BLaER1 treated with 17β-estradiol and CSF1 and Interleukin-3, amounts not matched to agents 10 nM and 100 nM (cell line): Measurements from ENCODE around the gene ABCC9.

Experiments
- H3K27ac ChIP-seq, 11 experiments: shearing (Covaris generic); formaldehyde crosslinking; 2 replicates each; pipeline ENCODE4 v1.8.1; 2022
- H3K27me3 ChIP-seq, 11 experiments: shearing (Covaris generic); formaldehyde crosslinking; 2 replicates each; pipeline ENCODE4 v1.8.1; 2022
- H3K36me3 ChIP-seq, 11 experiments: shearing (Covaris generic); formaldehyde crosslinking; 2 replicates each; pipeline ENCODE4 v1.8.1; 2022
- H3K4me1 ChIP-seq, 10 experiments: shearing (Covaris generic); formaldehyde crosslinking; 2 replicates each; pipeline ENCODE4 v1.8.1; 2022
- H3K4me2 ChIP-seq, 11 experiments: shearing (Covaris generic); formaldehyde crosslinking; 2 replicates each; pipeline ENCODE4 v1.8.1; 2022
- H3K4me3 ChIP-seq, 10 experiments: shearing (Covaris generic); formaldehyde crosslinking; 2 replicates each; pipeline ENCODE4 v1.8.1; 2022
- H3K9ac ChIP-seq, 11 experiments: shearing (Covaris generic); formaldehyde crosslinking; 2 replicates each; pipeline ENCODE4 v1.8.1; 2022
- H3K9me3 ChIP-seq, 11 experiments: shearing (Covaris generic); formaldehyde crosslinking; replicated peaks in 1 of 11; 2 replicates each; pipeline ENCODE4 v1.8.1; 2022
- H4K20me1 ChIP-seq, 11 experiments: shearing (Covaris generic); formaldehyde crosslinking; 2 replicates each; pipeline ENCODE4 v1.8.1; 2022
- Cebpa-rat ChIP-seq, 11 experiments: shearing (Covaris generic); IDR thresholded peaks; 2 replicates each; pipeline ENCODE4 v1.8.1; 2022

Gene ABCC9

GRCh38 chr12:21759737-21760136 lies 181.5 kb downstream of the ABCC9 start:
- no peak overlapping the region for H3K9ac ChIP-seq
- H3K4me3 ChIP-seq = no peak overlapping the region
- H3K27me3 ChIP-seq = no peaks in the 10 kb centered on the region
- H3K4me1 ChIP-seq = no peaks in the 10 kb centered on the region
- H3K36me3 ChIP-seq = no peaks in the 10 kb centered on the region
- H3K27ac ChIP-seq = no peak overlapping the region
- no peak for TF ChIP-seq Cebpa-rat (IDR thresholded peaks at IDR 0.05)
- H3K4me2 ChIP-seq = no peak overlapping the region
- no peaks in the 10 kb centered on the region for H3K9me3 ChIP-seq
- no peaks in the 10 kb centered on the region; a peak in 1 of 22 replicates for H4K20me1 ChIP-seq

- Histone ChIP-seq H3K4me2 (no peak overlapping the region), H3K4me1 (no peaks in the 10 kb centered on the region), H3K36me3 (no peaks in the 10 kb centered on the region), H4K20me1 (no peaks in the 10 kb centered on the region), H3K27ac (no peak overlapping the region), H3K9me3 (no peaks in the 10 kb centered on the region), H3K9ac (no peak overlapping the region), H3K27me3 (no peaks in the 10 kb centered on the region), H3K4me3 (no peak overlapping the region)
- no peak for TF ChIP-seq Cebpa-rat (IDR thresholded peaks at IDR 0.05)
These were observed 183.5 kb downstream of the ABCC9 start for GRCh38 chr12:21757735-21758134.

GRCh38 chr12:21756699-21757098 lies 184.5 kb downstream of the ABCC9 start:
- Histone ChIP-seq H3K4me2 (no peak overlapping the region), H3K27me3 (no peaks in the 10 kb centered on the region), H3K4me1 (no peaks in the 10 kb centered on the region), H3K9ac (no peak overlapping the region), H3K36me3 (no peaks in the 10 kb centered on the region), H4K20me1 (no peaks in the 10 kb centered on the region), H3K4me3 (no peak overlapping the region), H3K9me3 (no peaks in the 10 kb centered on the region), H3K27ac (no peak overlapping the region)
- no peak for TF ChIP-seq Cebpa-rat (IDR thresholded peaks at IDR 0.05)

GRCh38 chr12:21751517-21751916 lies 189.7 kb downstream of the ABCC9 start:
- no peak for TF ChIP-seq Cebpa-rat (IDR thresholded peaks at IDR 0.05)
- Histone ChIP-seq H4K20me1 (no peaks in the 10 kb centered on the region), H3K4me1 (no peaks in the 10 kb centered on the region), H3K27me3 (no peaks in the 10 kb centered on the region), H3K36me3 (no peaks in the 10 kb centered on the region), H3K27ac (no peak overlapping the region), H3K4me3 (no peak overlapping the region), H3K9me3 (no peaks in the 10 kb centered on the region), H3K4me2 (no peak overlapping the region), H3K9ac (no peak overlapping the region)
